Ovary (tissue), 9 donors: ENCODE data around the gene CEP72. TPM values are rescaled to one million over a fixed set of nuclear protein-coding genes. Genes with fewer than 3 reads are reported as not detected.

ENCODE experiments used
- polyA plus RNA-seq, 2 donors: library from polyadenylated mRNA; stranded (reverse); fragments of 200-250 nt in 1 of 2; fragments of 350-450 nt in 1 of 2; fragmentation: Illumina TruSeq in 1 of 2; extraction: RNeasy Lipid Tissue Mini Kit (QIAGEN cat#74804) in 1 of 2; gene quantifications; one replicate each; pipeline ENCODE4 v1.2.3, GENCODE V29; 2013 to 2014
- total RNA-seq, 7 donors: library from RNA; depleted of rRNA in 2 of 7; stranded (reverse); fragments of >200 nt in 2 of 7; fragmentation: NEBNext Ultra II Directional in 3 of 7; extraction: Animal tissue kit (Norgen Biotek cat#: 25700) in 3 of 7; gene quantifications; one replicate each; pipeline versions ENCODE4 v1.1.0 to v1.2.4, GENCODE V29; 2016 to 2023
- donor health status: DM: no; HTN: no; CAD: no; lungs with moderate emphysema.
- donor health status: DM: no; HTN: no; CAD: no.
- donor health status: Bipolar disorder and iron deficiency.
- donor health status: DM: yes; HTN: yes; CAD: no.
- donor health status: DM: no; HTN: no; CAD: no.
- donor health status: DM: yes; HTN: yes; CAD: no.

CEP72 gene
- total and polyA plus RNA-seq, 9 donors, result 1.6 to 11.2 (median 7.7) TPM

Other genes starting within 250 kb of the CEP72 start
- gene EXOC3, start 169.2 kb upstream of the CEP72 start, total RNA-seq, result 10 to 100 TPM; 25.5 to 67.4 (median 53.8) TPM
- gene EXOC3, start 169.2 kb upstream of the CEP72 start, polyA plus RNA-seq, result 10 to 100 TPM; 33.1 to 41.4 TPM
- gene SLC9A3, start 87.9 kb upstream of the CEP72 start, total RNA-seq, result 1 to 10 TPM; 1.7 to 3.6 (median 2.3) TPM
- 1 to 10 TPM; 1.2 to 1.7 TPM for gene SLC9A3, start 87.9 kb upstream of the CEP72 start, polyA plus RNA-seq
- 1 to 10 TPM; 1.1 to 8.8 (median 2.3) TPM for gene TPPP, start 81.0 kb downstream of the CEP72 start, total RNA-seq
- gene TPPP, start 81.0 kb downstream of the CEP72 start, polyA plus RNA-seq, result 1 to 10 TPM; 2.1 to 2.5 TPM
- gene ZDHHC11B, start 172.4 kb downstream of the CEP72 start, total RNA-seq, result 1 to 10 TPM; 1.7 to 8.0 (median 2.4) TPM
- 1 to 10 TPM; 1.7 to 2.9 TPM for gene ZDHHC11B, start 172.4 kb downstream of the CEP72 start, polyA plus RNA-seq
- gene ZDHHC11, start 238.6 kb downstream of the CEP72 start, total RNA-seq, result 10 to 100 TPM in 1 of 7 donors, 1 to 10 TPM in 6; 1.7 to 25.6 (median 6.0) TPM
- gene ZDHHC11, start 238.6 kb downstream of the CEP72 start, polyA plus RNA-seq, result 1 to 10 TPM; 1.1 to 2.1 TPM